ENCODE results near the gene UBXN7. TPM values are rescaled to one million over a fixed set of nuclear protein-coding genes. Genes with fewer than 3 reads are reported as not detected.

Gene UBXN7
- total and polyA plus RNA-seq, 2 of the 4 experiments (the other 2 are of a cell fraction) = 8.6 to 16.1 TPM

- peak overlapping the region; percentile 40; the same call in 1 of the 2 replicates for H2AK5ac ChIP-seq (ENCODE audit: low read depth, low read length)
- H3K27me3 ChIP-seq (ENCODE audit: control insufficient read depth, insufficient read depth, low read length) = no peaks in the 10 kb centered on the region
- BruUV-seq (replicated peaks) = no TSS peak
- 0 out of 2 replicates have a peak overlapping the region, but pooled peaks have one; percentile 43 for H3K23ac ChIP-seq (ENCODE audit: low read depth, low read length)
- H2BK20ac ChIP-seq (ENCODE audit: low read depth, low read length) = peak overlapping the region; percentile 43
- dilution Hi-C loops (cut with HindIII; ENCODE audit: low sequenced_read_pairs, unreplicated experiment) (no loop called here), in situ Hi-C loops (cut with MboI; ENCODE audit: low sequenced_read_pairs) (no loop called here), intact Hi-C loops (cut with micrococcal nuclease) (no loop called here)
- no peak overlapping the region for H3K18ac ChIP-seq (ENCODE audit: low read depth, low read length)
- peak overlapping the region; percentile 77 for H2BK5ac ChIP-seq (ENCODE audit: low read depth, low read length, poor library complexity, severe bottlenecking)
- H3K27ac ChIP-seq (ENCODE audit: insufficient read depth, low read length) = peak overlapping the region; percentile 63; the same call in 1 of the 2 replicates
- peak overlapping the region; percentile 25; the same call in 1 of the 2 replicates for H3K56ac ChIP-seq (ENCODE audit: extremely low read depth, insufficient read depth, low read length)
- ChIA-PET CTCF (interaction anchor here (0.6 kb wide), 1 partner anchor 9 kb away, joined by 3 read pairs; no protein-coding TSS in a partner anchor), POLR2A (ENCODE audit: unreplicated experiment) (no interaction called here)
- no peaks in the 10 kb centered on the region for H3K9me3 ChIP-seq (ENCODE audit: control insufficient read depth, insufficient read depth, low read length)
- H4K20me1 ChIP-seq (ENCODE audit: insufficient read depth, low read length) = peaks cover 21% of the 10 kb centered on the region; the same call in 1 of the 2 replicates
- peak overlapping the region; percentile 20; the same call in 1 of the 2 replicates for H3K4me3 ChIP-seq (ENCODE audit: insufficient read depth, low read depth, low read length)
- peaks cover 4% of the 10 kb centered on the region for H3K4me1 ChIP-seq (ENCODE audit: control insufficient read depth, insufficient read depth, low read length)
- no peak overlapping the region for H4K91ac ChIP-seq (ENCODE audit: insufficient read depth, low read depth, low read length)
- TF ChIP-seq MAZ (IDR thresholded peaks at IDR 0.05; ENCODE audit: borderline replicate concordance, low read depth, low read length) (no peak), MAFK (IDR thresholded peaks at IDR 0.05; ENCODE audit: low read depth, low read length) (no peak)
- peak overlapping the region; percentile 56; the same call in 1 of the 2 replicates for H2BK120ac ChIP-seq (ENCODE audit: low read depth, low read length)
- H4K8ac ChIP-seq (ENCODE audit: low read depth in 2 of 2, low read length in 2 of 2) = peak overlapping the region in 1 of 2 experiments; percentile 48; a peak in 2 of 4 replicates
- H3K4me2 ChIP-seq (ENCODE audit: low read depth, low read length) = peak overlapping the region; percentile 97
- H4K5ac ChIP-seq (ENCODE audit: low read depth, low read length) = no peak overlapping the region; the same call in 1 of the 2 replicates
- ATAC-seq (ENCODE audit: low read depth) = peak; percentile 99
- H3K9me1 ChIP-seq (ENCODE audit: insufficient read depth, low read length) = 0 out of 2 replicates have a peak, but pooled peaks cover 2% of the 10 kb centered on the region
- no peak overlapping the region; the same call in 1 of the 2 replicates for H3K14ac ChIP-seq (replicated peaks; ENCODE audit: low read depth, low read length)
- no peak overlapping the region for H2BK15ac ChIP-seq (ENCODE audit: low read depth, low read length)
- H2AK9ac ChIP-seq (replicated peaks; ENCODE audit: low read depth, low read length, poor library complexity) = no peak overlapping the region
- H2AFZ ChIP-seq (replicated peaks; ENCODE audit: low read length, poor library complexity) = no peak overlapping the region
- peaks cover 5% of the 10 kb centered on the region for H3K36me3 ChIP-seq (ENCODE audit: control insufficient read depth, insufficient read depth, low read length)
- no CpG with 5 or more reads among the region's 8 CpGs for WGBS, 2 experiments (ENCODE audit: extremely low coverage in 2 of 2, insufficient read length in 1 of 2)
- H3K79me1 ChIP-seq (ENCODE audit: low read depth in 1 of 2, low read length in 2 of 2) = peaks cover 12 to 60% of the 10 kb centered on the region in 2 experiments
- no peak overlapping the region; the same call in 1 of the 2 replicates for H3K9ac ChIP-seq (ENCODE audit: low read depth, low read length)
- peak; percentile 86 for DNase-seq
- H3K4ac ChIP-seq (ENCODE audit: low read depth, low read length) = peak overlapping the region; percentile 61; the same call in 1 of the 2 replicates
These were observed 25.3 kb downstream of the UBXN7 start for GRCh38 chr3:196406811-196407470.
